NCI-H524 treated with DMSO at 0.1 percent for 48 hours (cell line): ENCODE measurements around the gene ZNF785.
"Not testable (repeated sequence)": the region's sequence is repeated elsewhere in the genome, so short reads cannot be mapped to it uniquely, and the experiment has no call there.

Source experiments
- DNase-seq: peaks from one replicate; lab custom pipeline; 2025; lab: John Stamatoyannopoulos, UW

Gene ZNF785

GRCh38 chr16:30539986-30540526 lies 45.4 kb downstream of the ZNF785 start:
- DNase-seq, result not testable (repeated sequence)

- no peak for DNase-seq
Measured at GRCh38 chr16:30539000-30539964, 46.2 kb downstream of the ZNF785 start.

DNA sequence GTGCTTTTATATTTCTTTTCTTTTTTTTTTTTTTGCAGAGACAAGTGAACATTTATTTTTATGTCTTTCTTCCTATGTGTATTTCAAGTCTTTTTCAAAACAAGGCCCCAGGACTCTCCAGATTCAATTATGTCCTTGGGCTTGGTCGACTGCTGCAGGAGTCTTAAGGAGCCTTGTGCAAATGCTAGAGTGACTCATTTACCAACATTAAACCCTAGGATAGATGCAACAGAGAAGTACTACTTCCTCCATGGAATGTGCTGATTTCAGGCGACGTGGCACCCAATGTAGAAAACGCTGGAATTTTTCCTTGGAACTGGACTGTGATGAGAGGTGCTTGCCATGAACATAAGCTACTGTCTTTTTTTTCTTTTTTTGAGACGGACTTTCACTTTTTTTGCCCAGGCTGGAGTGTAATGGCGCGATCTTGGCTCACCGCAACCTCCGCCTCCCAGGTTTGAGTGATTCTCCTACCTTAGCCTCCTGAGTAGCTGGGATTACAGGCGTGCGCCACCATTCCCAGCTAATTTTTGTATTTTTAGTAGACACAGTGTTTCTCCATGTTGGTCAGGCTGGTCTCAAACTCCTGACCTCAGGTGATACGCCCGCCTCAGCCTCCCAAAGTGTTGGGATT lies 49.0 kb downstream of the ZNF785 start:
- not testable (repeated sequence) for DNase-seq

GRCh38 chr16:30535777-30536190 lies 49.7 kb downstream of the ZNF785 start:
- no peak for DNase-seq

GRCh38 chr16:30535106-30535776 lies 50.3 kb downstream of the ZNF785 start:
- no peak for DNase-seq

DNA sequence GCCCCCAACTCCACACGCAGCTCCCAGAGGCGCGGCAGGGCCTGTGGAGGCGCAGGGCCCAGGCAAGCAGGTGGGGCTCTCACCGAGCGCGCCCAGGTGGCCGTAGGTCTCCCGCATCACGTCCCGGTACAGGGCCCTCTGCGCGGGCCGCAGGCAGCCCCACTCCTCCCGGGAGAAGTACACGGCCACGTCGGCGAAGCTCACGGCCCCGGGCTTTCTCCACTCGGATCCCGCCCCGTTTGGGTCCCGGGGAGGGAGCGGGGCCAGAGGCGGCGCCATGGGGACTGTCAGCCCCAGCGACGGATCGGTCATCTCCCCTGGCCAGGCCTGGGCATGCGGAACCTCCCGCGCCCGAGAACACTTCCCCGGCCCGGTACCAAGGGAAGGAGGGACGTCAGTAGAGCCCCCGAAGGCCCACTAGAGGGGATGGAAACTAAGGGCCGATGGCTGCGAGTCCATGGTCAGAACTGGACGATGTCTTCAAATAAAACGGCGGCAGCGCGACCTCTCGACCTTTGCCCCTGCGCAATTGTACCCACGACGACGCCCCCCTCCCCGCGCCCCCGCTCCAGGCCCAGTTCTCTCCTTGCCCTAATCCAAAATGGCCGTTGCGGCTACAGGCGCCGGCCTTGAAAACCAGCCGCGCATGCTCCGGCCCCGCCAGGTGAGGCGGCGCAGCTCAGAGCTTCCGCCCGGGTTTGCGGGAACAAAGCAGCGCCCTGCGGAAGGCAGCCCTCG lies 51.0 kb downstream of the ZNF785 start, which contains the start of gene ZNF747:
Gene ZNF747, minus strand, starts transcription at position 491 of the 738 bp plus-strand sequence. Its CDS starts 179 bp downstream, at position 312.
- peak; percentile 49 for DNase-seq

- no peak for DNase-seq
Measured at GRCh38 chr16:30533748-30534367, 51.6 kb downstream of the ZNF785 start.

DNA sequence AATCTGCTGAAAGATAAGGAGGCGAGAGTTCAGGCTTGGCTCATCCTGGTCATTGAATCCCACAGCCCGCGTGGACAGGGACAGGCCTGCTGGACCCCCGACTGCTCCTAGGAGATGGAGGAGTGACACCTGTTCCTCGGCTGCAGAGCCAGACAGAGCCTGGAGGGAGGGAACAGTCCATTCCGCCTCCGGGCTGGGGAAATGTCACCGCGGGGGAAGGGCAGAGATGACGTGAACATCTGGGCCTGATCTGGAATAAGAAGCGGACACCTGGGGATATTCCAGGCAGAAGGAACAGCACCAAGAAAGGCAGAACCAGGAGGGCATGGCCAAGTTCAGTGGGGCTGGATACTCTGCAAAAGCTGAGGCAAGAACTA lies 52.4 kb downstream of the ZNF785 start:
- DNase-seq, result no peak

- no peak for DNase-seq
Measured at GRCh38 chr16:30532285-30533145, 53.0 kb downstream of the ZNF785 start.
